ENCODE measurements around the gene MBOAT2.
A peak's percentile ranks its signal among the peaks of the same experiment; 100 is the strongest.

Gene MBOAT2

GRCh38 chr2:8886202-8886518 is 117.3 kb downstream of the MBOAT2 start:
- in situ Hi-C loops (cut with MboI; ENCODE audit: low pct_unique_long_range_greater_than_20kb, low sequenced_read_pairs, unreplicated experiment) = no loop called here
- TF ChIP-seq CTCF (IDR thresholded peaks at IDR 0.05; ENCODE audit: extremely low read depth, insufficient read depth, missing control alignments) = no peak

DNA sequence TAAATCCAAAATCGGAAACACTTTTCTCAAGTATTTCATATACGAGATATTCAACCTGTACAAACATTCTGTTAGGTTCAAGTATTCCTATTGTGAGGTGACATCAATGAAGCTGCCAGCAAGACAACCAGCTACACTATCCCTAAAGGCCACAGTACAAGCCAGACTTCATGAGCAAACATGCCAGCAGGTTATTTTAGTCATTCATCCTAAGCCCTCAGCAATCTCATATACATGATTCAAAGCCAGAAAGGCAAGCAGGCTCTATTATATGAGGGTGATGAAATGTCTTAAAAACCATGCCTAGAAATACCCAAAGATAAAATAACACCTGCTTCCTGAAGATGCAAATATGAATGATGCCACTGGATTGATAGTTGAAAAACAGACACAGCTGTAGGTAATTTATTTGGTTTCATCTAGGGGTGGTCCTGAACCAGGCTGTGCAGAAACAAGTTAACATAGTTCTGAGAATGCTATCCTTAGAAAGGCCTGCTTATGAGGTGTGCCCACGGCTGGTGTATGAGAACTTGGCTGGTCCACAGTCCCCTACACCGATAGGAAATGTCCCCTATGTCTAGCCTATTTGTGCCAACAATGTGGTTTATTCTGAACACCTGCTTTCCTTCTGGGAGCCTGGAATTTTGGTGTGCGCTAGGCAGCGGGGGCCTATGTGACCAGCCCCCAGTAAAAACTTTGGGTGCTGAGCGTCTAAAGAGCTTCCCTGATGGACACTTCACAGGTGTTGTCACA is 117.9 kb downstream of the MBOAT2 start:
- DNase-seq (ENCODE audit: low spot score) = no peak
- no peak for TF ChIP-seq CTCF (IDR thresholded peaks at IDR 0.05; ENCODE audit: extremely low read depth, insufficient read depth, missing control alignments)
- in situ Hi-C loops (cut with MboI; ENCODE audit: low pct_unique_long_range_greater_than_20kb, low sequenced_read_pairs, unreplicated experiment) = no loop called here

More at GRCh38 chr2:8886202-8886518, 117.3 kb downstream of the MBOAT2 start:
- DNase-seq (ENCODE audit: low spot score) = no peak

DNA sequence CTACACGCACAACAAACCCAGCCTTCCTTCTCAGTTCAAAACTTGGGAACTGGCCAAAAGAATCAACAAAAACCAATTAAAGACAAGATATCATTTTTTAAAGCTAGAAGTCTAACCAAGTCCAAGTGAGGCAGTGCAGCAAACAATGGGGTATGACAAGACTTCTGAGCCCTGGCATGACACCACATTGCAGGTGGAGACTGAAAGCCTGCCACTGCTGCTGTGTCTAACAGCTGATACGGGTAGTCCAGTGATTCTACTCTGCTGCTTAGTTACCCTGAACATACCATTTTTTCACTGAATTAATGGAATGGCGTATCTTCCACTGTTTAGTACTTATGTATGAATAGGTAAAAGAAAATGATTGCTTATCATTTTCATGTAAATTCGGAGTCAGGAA is 118.7 kb downstream of the MBOAT2 start:
- no peak for DNase-seq (ENCODE audit: low spot score)
- TF ChIP-seq CTCF (IDR thresholded peaks at IDR 0.05; ENCODE audit: extremely low read depth, insufficient read depth, missing control alignments) = no peak
- in situ Hi-C loops (cut with MboI; ENCODE audit: low pct_unique_long_range_greater_than_20kb, low sequenced_read_pairs, unreplicated experiment) = no loop called here

DNA sequence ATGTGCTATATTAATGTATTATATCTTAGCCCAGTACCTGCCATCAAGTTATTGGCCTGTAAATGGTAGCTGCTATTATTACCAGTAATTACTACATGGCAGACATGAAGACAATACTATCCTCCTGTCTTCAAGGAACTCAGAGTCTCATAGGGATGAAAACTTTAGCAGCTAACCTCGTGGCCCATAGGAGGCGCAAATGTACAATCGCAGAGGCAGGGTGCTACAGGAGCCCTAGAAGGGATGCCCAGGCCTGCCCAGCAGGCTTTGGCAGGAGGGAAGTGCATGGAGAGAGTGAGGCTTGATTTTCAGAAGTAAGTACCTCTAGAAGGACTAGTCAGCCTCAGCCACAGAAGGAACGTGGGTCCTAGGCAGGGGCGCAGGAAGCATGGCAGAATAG is 121.4 kb downstream of the MBOAT2 start:
- TF ChIP-seq CTCF (IDR thresholded peaks at IDR 0.05; ENCODE audit: extremely low read depth, insufficient read depth, missing control alignments) = peak; percentile 27
- DNase-seq (ENCODE audit: low spot score) = no peak
- in situ Hi-C loops (cut with MboI; ENCODE audit: low pct_unique_long_range_greater_than_20kb, low sequenced_read_pairs, unreplicated experiment) = no loop called here

- no peak for TF ChIP-seq CTCF (IDR thresholded peaks at IDR 0.05; ENCODE audit: extremely low read depth, insufficient read depth, missing control alignments)
- DNase-seq (ENCODE audit: low spot score) = no peak
- in situ Hi-C loops (cut with MboI; ENCODE audit: low pct_unique_long_range_greater_than_20kb, low sequenced_read_pairs, unreplicated experiment) = no loop called here
Observed at GRCh38 chr2:8877894-8878293, 125.6 kb downstream of the MBOAT2 start.

DNA sequence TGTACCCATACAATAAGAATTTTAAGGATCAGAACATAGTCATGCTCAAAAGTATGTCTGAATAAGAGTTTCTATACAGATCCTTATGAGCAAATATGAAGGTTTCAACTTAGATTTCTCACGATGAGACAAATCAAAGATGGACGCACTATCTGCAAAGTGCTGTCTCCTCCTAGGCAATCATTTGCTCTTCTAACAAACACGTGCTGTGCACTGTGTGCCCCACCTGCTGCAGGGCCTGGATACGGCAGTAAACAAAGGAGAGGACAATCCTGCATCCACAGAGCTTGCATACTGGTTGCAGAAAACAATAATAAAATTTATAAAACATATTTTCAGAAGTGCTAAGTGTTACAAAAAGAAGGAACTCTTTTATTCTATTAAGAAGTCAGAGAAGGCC is 126.2 kb downstream of the MBOAT2 start:
- no peak for TF ChIP-seq CTCF (IDR thresholded peaks at IDR 0.05; ENCODE audit: extremely low read depth, insufficient read depth, missing control alignments)
- in situ Hi-C loops (cut with MboI; ENCODE audit: low pct_unique_long_range_greater_than_20kb, low sequenced_read_pairs, unreplicated experiment) = no loop called here
- DNase-seq (ENCODE audit: low spot score) = no peak
